ENCODE data around the gene NCOA7. TPM values are rescaled to one million over a fixed set of nuclear protein-coding genes. Genes with fewer than 3 reads are reported as not detected.

The NCOA7 gene
- total RNA-seq, 2 donors from 2014 or later: 11.4 to 15.2 TPM

DNA sequence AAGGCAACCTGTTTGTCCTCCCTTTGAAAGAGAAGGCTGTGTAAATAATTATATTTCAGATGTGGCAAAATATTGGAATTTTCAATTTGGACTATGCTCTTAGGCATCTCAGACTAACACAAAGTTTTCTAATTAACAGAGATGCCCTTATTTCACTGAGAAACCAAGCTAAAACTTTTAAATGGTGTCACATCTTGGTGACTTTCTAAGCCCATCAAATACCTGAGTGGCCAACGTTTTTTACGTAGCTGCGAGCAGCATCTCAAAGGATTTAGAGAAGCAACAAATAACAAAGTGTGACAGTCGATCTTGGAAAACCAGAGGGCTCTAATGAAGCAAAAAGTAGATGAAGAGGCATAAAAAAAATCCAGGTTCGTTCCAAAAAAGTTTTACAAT, 44.7 kb upstream of the NCOA7 start:
- Histone ChIP-seq H3K4me3 (ENCODE audit: low read length) (peak overlapping the region; percentile 94), H3K27ac (ENCODE audit: low read depth, low read length) (no peak overlapping the region), H3K27me3 (ENCODE audit: control insufficient read depth, insufficient read depth, low read length, poor library complexity, severe bottlenecking) (peaks cover 54% of the 10 kb centered on the region), H3K36me3 (ENCODE audit: control insufficient read depth, insufficient read depth, low read length) (no peaks in the 10 kb centered on the region), H3K9me3 (ENCODE audit: control insufficient read depth, low read length) (no peaks in the 10 kb centered on the region), H3K9ac (ENCODE audit: extremely low read depth, low read length, poor library complexity, severe bottlenecking) (peak overlapping the region; percentile 61), H3K4me1 (ENCODE audit: control insufficient read depth, insufficient read depth, low read length) (peaks cover 5% of the 10 kb centered on the region)
- DNase-seq: no peak
- Mint-ChIP-seq H3K27me3 (ENCODE audit: insufficient read depth) (peaks cover 25% of the 10 kb centered on the region), H3K9me3 (no peaks in the 10 kb centered on the region), H3K4me3 (peak overlapping the region; percentile 83), H3K27ac (peak overlapping the region; percentile 86), H3K36me3 (ENCODE audit: low read depth) (no peaks in the 10 kb centered on the region), H3K4me1 (peaks cover 37% of the 10 kb centered on the region)
- WGBS, 2 experiments (ENCODE audit: insufficient coverage in 1 of 2, insufficient read length in 1 of 2): 0 to 12% methylated on average over 5 of the region's 5 CpGs
- TF ChIP-seq CTCF (conservative IDR thresholded peaks at IDR 0.05): no peak

DNA sequence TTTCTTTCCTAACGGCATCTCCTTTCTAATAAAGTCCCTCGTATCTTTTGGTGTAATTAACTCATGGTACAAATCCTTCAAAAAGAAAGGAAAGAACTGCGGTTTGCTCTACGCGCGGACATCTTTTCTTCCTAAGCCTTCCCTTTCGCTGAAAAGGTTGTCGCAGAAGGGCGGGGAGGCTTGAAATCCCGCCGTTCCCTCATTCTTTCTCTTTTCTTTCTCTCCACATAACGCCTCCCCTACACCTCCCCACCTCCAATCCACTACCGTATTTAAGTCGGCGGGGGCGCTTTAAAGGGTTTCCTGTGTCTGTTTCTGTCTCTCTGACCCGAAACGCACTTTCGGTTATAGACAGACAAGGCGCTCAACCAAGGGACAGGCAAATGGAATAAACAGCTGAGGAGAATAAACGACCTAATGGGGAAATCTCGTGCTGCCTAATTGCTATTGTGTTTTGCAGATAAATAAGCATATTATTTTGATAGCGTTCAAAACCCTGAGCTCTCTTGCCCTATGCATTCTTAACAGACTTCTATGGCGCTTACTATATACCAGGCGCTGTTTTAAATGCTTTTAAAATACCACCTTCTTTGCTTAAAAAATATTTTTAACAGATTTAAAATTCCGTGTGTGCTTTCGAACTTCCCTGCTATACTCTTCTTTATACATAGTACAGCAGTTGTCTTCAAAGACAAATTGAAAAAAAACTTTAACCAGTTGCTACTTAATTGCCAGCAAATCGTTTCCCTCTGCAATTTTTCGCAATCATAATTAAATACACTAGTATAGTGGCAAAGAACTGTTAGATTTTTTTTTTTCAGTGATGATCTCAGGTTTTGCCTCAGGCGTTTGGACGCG, 43.8 kb upstream of the NCOA7 start:
- Histone ChIP-seq H3K4me3 (ENCODE audit: low read length) (peak overlapping the region; percentile 94), H3K4me1 (ENCODE audit: control insufficient read depth, insufficient read depth, low read length) (peaks cover 5% of the 10 kb centered on the region), H3K9me3 (ENCODE audit: control insufficient read depth, low read length) (no peaks in the 10 kb centered on the region), H3K27me3 (ENCODE audit: control insufficient read depth, insufficient read depth, low read length, poor library complexity, severe bottlenecking) (peaks cover 61% of the 10 kb centered on the region), H3K36me3 (ENCODE audit: control insufficient read depth, insufficient read depth, low read length) (no peaks in the 10 kb centered on the region), H3K27ac (ENCODE audit: low read depth, low read length) (no peak overlapping the region), H3K9ac (ENCODE audit: extremely low read depth, low read length, poor library complexity, severe bottlenecking) (peak overlapping the region; percentile 61)
- Mint-ChIP-seq H3K36me3 (ENCODE audit: low read depth) (no peaks in the 10 kb centered on the region), H3K9me3 (no peaks in the 10 kb centered on the region), H3K4me3 (peak overlapping the region; percentile 83), H3K27ac (peak overlapping the region; percentile 86), H3K27me3 (ENCODE audit: insufficient read depth) (peaks cover 27% of the 10 kb centered on the region), H3K4me1 (peaks cover 35% of the 10 kb centered on the region)
- DNase-seq: peak; percentile 92
- WGBS, 2 experiments (ENCODE audit: insufficient coverage in 1 of 2, insufficient read length in 1 of 2): 0 to 1% methylated on average over 18 to 32 of the region's 32 CpGs
- no peak for TF ChIP-seq CTCF (conservative IDR thresholded peaks at IDR 0.05)

DNA sequence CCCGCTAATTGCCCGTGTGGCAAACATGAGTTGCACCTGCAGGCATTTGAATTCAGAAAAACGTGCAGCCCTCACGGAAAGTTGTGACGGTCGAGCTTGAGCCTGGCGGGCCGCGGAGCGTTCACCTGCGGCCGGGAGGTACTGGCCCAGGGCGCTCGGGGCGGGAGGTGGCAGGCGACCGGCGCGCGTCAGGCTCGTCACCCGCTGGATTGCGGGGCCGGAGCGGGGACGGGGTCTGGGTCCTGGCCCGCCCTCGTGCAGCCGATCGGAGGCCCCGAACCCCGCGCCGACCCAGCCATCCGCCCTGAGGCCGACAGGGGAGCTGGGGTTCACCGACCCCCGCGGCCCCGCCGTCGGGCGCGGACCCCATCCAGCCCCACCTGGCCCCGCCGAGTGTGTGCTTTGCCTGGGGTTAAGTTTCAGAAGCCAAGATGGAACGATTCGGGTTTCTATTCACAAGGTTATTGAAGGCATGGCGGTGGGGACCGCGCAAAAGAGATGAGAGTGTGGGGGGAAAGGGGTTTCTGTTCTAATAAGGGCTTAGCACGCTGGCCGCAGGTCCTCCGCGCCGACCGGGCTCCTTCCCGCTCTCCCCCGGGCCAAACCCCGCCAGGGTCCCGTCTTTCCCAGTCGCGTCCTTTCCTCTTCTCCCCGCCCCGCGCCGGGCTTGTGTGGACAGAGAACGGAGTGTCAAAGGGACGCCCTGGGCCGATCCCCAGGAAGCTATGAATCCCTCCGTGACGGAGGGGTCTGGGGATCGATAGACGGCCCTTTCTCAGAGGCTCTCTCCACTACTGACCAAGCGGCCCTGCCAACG, 43.0 kb upstream of the NCOA7 start:
- H3K27me3 ChIP-seq (ENCODE audit: control insufficient read depth, insufficient read depth, low read length, poor library complexity, severe bottlenecking): peaks cover 61% of the 10 kb centered on the region
- H3K27ac ChIP-seq (ENCODE audit: low read depth, low read length): no peak overlapping the region
- peak; percentile 84 for DNase-seq
- no peaks in the 10 kb centered on the region for H3K36me3 Mint-ChIP-seq (ENCODE audit: low read depth)
- peak overlapping the region; percentile 83 for H3K4me3 Mint-ChIP-seq
- H3K27me3 Mint-ChIP-seq (ENCODE audit: insufficient read depth): peaks cover 27% of the 10 kb centered on the region
- H3K4me1 ChIP-seq (ENCODE audit: control insufficient read depth, insufficient read depth, low read length): peaks cover 5% of the 10 kb centered on the region
- H3K9me3 ChIP-seq (ENCODE audit: control insufficient read depth, low read length): no peaks in the 10 kb centered on the region
- no peaks in the 10 kb centered on the region for H3K9me3 Mint-ChIP-seq
- H3K36me3 ChIP-seq (ENCODE audit: control insufficient read depth, insufficient read depth, low read length): no peaks in the 10 kb centered on the region
- H3K9ac ChIP-seq (ENCODE audit: extremely low read depth, low read length, poor library complexity, severe bottlenecking): peak overlapping the region; percentile 27
- peak overlapping the region; percentile 82 for H3K27ac Mint-ChIP-seq
- no peak for TF ChIP-seq CTCF (conservative IDR thresholded peaks at IDR 0.05)
- WGBS, 2 experiments (ENCODE audit: insufficient coverage in 1 of 2, insufficient read length in 1 of 2): 0% methylated on average over 18 to 76 of the region's 76 CpGs
- H3K4me3 ChIP-seq (ENCODE audit: low read length): peak overlapping the region; percentile 94
- peaks cover 32% of the 10 kb centered on the region for H3K4me1 Mint-ChIP-seq
